Fibroblast of skin of left biceps (primary cell): Measurements from ENCODE around the gene LHFPL3.
"Not testable (repeated sequence)": the region's sequence is repeated elsewhere in the genome, so short reads cannot be mapped to it uniquely, and the experiment has no call there.

Experiments
- DNase-seq, 2 experiments: peaks; one replicate each; pipeline ENCODE4 v3.0.0-alpha.2; 2013; ENCODE audit warnings: low read depth in 2 of 2

The LHFPL3 gene

DNA sequence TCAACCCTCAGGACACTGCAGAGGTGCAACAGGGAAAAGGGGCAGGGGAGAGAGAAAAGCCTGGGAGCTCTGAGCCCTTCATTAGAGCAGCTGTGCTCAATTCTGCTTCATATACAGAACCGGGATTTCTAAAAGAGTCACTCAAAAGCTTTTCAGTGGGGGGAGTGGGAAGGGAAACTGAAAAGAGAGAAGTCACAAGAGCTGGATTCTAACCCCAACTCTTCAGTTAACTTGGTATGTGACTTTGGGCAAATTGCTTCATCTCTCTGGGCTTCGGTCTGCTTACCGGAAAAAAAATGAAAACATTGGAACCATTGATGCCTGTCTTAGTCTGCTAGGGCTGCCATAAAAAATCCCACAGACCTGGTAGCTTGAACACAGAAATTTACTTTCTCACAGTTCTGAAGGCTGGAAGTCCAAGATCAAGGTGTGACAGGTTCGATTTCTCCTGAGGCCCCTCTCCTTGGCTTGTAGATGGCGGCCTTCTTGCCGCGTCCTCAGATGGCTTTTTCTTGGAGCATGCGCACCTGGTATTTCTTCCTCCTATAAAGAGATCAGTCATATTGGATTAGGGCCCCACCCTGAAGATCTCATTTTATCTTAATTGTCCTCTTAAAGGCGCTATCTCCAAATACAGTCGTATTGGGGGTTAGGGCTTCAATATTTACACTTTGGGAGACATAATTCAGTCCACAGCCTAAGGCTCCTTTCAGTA lies 567.3 kb downstream of the LHFPL3 start:
- DNase-seq: no peak

DNA sequence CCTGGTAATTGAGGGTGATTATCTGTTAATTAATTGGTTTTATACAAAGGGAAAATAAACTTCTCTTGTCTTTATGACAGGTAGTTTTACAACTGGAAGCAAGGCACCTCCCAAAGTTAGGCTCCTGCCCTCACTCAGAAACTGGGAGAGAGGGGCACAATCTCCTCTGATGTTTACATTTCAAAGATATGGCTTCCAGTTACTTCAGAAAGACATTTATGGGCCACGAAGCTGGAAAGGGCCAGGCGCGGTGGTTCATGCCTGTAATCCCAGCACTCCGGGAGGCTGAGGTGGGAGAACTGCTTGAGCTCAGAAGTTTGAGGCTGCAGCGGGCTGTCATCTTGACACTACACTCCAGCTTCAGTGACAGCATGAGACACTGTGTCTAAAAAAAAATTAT lies 570.0 kb downstream of the LHFPL3 start:
- no peak for DNase-seq

DNA sequence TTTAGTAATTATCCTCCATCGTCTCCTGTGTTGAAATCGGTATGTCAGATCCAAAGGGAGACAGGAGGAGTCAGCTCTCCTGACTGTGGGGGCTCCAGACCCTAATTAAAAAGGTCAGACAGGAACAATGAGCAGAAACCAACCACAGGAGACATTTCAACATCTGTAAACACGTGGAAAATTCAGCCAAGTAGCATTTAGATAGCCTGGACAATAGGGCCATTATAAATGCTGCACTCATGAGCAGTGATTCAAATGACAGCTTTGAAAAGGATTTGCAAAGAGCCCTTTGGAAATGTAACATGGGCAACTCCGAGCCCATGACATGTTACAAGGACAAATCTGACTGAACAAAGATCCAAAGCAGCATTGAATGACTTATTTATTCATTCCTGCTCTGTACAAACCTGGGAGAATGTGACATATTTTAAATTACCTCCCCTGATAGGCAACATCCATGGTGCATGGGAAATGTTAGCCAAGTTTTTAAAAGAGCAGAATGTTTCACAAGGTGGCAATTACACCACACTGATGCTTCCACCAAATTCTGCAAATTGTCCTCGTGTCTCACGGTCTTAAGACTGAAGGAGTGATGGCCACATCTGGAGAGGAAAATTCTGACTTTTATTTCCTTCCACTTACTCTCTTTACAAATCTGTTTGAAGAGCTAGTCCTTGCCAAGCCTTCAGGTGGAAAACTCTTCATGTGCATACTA lies 572.3 kb downstream of the LHFPL3 start:
- no peak for DNase-seq

DNA sequence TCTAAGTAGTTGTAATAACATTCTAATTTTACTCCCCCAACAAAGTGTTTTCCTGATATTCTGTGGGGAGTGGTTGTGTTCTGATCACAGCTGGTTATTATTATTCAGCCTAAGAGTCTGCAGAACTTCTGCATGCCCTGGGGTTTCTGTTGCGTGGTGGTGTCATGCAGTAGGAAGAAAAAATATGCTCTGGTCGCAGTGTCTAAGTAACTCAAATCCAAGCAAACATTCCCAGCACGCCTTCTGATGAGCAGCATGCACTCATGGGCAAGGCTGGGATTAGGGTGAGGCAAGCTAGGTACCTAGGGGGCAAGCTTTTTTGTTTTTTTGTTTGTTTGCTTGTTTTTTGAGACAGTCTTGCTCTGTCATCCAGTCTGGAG lies 572.8 kb downstream of the LHFPL3 start:
- DNase-seq: no peak

DNA sequence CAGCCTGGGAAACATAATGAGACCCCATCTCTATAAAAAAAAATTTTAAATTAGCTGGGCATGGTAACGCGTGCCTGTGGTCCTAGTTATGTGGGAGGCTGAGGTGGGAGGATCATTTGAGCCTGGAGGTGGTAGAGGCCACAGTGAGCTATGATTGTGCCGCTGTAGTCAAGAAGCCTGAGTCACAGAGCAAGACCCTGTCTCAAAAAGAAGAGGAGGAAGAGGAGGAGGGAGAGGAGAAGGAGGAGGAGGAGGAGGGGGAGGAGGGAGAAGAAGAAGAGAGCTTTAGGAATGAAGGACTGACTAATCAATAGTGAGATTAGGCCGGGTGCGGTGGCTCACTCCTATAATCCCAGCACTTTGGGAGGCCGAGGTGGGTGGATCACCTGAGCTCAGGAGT lies 573.8 kb downstream of the LHFPL3 start:
- DNase-seq: no peak

DNA sequence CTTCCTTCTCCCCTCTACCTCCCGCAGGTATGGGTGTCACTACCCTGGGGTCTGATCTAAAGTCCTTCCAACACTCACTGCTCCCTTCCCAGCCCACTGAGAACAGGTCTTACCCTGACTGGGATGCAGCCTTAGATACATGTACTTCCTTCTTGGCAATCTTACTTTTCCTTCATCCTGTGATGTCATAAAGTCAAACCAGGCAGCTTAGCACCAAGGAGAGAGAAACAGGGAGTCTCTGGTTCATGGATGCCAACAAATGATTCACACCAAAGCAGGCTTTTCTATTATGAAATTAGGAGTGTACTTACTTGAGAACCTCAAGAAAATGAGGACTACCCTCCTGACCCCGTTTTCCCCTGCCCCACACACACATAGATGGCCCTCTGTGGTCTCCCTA lies 574.6 kb downstream of the LHFPL3 start:
- DNase-seq: no peak

DNA sequence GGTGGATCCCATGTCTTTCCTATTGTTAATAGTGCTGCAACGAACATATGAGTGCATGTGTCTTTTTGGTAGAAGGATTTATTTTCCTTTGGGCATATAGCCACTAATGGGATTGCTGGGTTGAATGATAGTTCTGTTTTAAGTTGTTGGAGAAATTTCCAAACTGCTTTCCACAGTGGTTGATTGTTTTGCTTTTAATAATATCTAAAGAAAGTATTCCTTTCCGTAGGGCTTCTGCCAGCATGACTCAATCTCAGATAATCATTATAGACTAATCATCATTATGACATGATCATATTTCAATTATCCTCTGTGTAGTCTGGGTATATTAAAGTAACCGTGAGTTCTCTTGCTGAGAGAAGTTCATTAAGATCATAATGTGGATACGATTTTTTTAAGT lies 575.4 kb downstream of the LHFPL3 start:
- DNase-seq: no peak

DNA sequence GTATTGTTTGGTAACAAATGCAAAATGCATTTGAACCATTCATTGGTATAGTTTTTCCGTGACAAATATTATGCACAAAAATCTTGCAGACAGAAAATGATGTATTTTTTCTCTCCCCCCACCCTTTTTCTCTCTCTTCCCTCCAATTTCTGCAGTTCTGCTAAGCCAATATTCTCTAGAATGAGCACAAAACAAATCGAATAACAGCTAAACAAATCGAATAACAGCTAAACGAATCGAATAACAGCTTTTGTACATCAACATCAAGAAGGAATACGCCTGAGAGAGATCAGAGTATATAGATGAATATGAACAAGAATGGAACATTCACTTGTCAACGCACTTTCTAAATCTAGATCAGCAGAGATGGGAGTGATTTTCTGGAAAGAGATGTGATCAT lies 577.6 kb downstream of the LHFPL3 start:
- no peak for DNase-seq

DNA sequence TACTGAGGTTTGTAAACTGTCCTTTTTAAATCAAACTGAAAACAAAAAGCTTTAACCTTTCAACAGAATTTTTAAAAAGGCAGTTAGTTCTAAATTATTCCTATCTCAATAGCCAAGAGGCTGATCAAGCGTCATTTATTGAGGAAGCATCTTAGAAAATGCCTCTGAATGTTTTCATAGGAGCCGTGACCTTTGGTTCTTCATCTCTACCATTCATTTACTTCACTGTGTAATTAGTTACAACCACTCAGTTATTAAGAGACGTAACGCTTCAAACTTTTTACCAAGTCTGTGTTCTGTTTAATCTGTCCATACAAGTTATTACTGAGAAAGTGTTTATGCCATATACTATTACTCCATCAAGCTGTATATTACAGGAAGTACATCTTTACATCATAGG lies 578.2 kb downstream of the LHFPL3 start:
- no peak for DNase-seq

DNA sequence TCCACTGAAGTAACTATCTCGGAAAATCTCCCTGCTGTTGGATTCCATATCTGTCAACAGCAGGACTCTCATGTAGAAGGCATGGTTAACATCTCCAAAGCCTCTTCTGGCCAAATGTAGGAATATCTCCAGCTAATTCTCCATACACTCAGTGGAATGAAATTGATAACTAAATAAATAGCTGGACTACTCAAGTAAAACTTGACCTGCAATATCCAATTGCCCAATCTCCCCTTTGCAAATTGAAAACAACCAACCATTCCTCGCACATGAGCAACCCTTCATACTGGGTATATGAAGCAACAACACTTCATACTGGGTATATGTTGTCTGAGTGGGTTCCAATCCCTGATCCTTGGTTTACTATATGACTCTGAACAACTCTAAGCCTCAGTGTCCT lies 580.2 kb downstream of the LHFPL3 start:
- no peak for DNase-seq

DNA sequence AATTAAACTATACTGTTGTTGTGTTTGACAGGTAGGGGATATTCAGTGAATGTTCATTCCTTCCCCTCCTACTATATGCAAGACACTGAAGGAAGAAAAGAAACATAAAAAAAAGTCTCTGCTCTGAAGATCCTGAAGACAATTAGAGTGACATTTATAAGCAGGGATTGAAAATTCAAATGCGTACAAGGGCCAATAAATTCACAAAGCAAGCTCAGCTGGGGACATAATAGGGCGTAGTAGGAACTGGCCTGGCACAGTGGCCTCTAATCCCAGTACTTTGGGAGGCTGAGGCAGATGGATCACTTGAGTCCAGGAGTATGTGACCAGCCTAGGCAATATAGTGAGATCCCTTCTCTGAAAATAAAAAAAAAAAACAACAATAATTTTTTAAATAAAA lies 580.7 kb downstream of the LHFPL3 start:
- DNase-seq: no peak

DNA sequence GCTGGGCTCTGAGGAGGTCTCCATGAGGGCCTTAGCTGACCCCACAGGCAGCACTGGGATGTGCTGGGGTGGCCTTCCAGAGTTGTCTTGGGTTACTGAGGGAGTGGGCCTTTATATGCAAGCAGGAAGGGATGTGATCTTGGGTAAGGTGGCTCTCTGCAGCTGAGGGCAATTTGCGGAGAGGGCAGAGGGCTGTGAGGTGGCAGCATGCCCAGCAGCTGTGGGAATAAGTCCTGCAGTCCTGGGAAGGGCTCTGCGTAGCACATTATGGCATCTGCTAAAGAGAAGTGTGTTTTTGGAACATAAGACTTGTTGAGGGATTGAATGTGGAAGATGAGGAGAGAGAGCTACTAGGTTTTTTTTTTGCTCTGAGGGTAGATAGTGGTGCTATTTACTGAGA lies 586.0 kb downstream of the LHFPL3 start:
- no peak for DNase-seq

DNA sequence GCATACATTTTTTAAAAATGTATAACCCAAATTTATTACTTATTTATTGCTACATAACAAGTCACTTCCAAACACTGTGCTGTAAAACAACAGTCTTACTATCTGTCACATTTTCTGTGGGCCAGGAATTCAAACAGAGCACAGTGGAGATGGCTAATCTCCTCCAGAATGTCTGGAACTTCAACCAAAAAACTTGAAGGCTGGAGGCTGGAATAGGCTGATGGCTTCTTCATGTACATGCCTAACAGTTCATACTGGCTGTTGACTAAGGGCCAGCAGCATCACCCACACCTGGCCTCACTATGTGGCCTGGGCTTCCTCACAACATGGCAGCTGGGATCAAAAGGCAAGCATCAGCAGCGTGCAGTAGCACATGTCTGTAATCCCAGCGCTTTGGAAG lies 593.2 kb downstream of the LHFPL3 start:
- no peak for DNase-seq

DNA sequence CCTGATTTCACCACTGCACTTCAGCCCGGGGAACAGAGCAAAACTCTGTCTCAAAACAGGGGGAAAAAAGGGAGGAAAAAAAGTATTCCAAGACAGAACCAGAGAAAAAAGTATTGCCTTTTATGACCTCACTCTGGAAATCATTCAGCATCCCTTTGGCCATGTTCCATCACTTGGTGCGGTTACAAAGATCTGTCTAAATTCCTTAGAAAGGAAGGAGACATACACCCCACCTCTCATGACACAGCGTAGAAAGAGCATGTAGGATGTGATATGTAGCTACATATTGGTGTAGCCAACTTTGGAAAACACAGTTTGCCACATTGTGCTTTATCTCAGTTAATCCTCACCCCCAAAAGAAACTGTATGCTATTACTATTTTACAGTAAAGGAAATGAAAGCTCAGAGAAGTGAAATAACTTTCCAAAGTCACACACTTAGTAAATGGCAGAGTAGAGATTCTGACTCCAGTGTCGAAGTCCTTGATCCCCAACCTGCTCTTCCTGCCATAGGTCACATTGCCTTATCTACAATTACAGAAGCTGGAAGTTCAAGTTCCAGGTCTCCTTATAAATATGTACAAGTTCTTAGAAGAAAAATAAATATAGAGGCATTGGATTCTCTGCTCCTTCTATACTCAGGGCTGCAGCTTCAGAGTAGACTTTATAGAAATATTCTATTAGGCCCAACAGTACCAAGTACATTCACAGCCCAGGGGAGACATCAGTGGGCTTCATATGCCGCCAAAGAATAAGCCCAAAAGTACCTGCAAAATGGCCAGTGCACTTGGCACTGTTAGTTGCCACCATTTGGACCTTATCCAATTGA lies 594.0 kb downstream of the LHFPL3 start:
- DNase-seq: peak; percentile 36 to 50

DNA sequence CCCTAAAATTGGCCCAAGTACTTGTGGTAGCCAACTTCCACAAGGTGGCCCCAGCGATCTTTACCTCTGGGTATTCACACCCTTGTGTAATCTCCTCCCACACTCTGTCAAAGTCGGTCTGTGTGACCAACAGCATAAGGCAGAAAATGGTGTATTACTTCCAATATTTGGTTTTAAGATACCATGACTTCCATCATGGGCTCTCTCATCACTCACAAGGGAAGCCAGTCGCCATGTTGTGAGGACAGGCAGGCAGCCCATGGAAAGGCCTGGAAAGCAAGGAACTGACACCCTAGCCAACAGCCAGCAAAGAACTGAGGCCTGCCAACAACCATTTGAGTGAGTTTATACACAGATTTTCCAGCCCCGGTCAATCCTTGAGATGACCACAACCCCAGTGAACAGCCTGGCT lies 594.6 kb downstream of the LHFPL3 start:
- peak; percentile 53 to 54 for DNase-seq

DNA sequence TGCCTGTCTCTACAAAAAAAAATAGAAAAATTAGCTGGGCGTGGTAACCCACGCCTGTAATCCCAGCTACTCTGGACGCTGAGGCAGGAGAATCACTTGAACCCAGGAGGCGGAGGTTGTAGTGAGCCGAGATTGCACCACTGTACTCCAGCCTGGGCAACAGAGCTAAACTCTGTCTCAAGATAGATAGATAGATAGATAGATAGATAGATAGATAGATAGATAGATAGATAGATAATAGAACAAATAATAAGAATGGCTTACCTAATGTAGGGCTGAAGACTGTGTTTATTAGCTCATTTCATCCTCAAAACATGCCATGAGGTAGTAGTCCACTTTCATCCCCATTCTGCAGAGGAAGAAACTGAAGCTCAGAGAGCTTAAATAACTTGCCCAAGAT lies 597.8 kb downstream of the LHFPL3 start:
- not testable (repeated sequence) for DNase-seq

DNA sequence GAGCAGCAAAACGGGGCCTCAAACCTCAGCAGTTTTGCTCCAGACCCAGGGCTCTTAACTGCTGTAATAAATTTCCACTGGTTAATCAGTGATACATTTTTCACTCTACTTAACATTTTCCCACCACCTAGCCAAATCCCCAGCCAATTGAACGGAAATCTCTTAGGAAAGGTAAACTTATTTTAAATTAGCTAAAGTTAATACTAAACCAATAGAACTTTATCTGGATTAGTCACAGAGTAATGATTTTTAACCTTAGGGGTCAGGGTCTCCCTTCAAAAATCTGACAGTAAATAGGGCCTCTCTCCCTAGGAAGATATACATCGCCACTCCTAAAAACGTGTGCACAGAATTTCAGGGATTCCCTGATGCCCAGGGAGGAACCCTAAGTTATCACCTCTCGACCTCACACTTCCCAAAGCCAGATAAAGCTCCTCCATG lies 598.2 kb downstream of the LHFPL3 start:
- DNase-seq: no peak

DNA sequence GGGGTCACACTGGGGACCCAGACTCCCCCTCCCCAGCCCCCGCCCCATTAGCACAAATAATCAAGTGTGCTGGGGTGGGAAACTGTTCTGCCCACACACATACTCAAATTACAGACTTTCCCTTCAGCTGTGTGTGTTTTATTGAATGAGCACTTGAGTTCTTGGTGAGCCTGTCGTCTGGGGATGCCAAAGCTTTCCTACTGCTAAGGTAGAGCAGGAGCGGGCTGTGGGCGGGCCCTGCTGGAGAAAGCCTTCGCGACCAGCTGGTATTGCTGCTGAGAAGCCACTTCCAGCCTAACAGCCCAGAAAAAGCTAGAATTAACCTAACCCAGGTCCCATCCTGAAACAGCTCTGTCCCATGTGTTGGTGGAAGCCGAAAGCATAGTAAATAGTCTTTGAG lies 598.7 kb downstream of the LHFPL3 start:
- no peak for DNase-seq

DNA sequence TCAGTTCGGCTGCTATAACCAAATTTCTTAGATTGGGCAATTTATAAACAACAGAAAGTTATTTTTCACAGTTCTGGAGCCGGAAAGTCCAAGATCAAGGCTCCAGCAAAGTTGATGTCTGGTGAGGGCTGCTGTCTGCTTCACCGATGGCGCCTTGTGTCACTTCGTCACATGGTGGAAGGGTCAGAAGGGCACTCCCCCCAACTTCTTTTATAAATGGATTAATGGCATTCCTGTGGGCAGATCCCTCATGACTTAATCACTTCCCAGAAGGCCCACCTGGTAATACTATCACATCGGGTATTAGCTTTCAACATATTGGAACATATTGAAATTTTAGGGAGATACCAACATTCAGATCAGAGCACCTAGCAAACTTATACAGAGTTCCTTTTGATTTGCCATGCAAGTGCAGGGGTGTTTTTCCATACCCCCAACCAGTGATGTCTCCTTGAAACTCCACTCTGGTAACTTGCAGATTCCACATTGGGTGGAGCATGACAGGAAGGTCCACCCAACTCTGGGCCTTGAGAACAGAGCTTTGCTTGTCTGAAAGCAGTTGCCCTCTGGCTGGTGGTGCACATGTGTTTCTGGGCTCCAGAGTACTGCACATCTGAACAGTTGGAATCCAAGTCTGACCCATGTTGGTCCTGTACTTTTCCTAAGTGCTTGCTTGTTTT lies 600.5 kb downstream of the LHFPL3 start:
- DNase-seq: no peak

DNA sequence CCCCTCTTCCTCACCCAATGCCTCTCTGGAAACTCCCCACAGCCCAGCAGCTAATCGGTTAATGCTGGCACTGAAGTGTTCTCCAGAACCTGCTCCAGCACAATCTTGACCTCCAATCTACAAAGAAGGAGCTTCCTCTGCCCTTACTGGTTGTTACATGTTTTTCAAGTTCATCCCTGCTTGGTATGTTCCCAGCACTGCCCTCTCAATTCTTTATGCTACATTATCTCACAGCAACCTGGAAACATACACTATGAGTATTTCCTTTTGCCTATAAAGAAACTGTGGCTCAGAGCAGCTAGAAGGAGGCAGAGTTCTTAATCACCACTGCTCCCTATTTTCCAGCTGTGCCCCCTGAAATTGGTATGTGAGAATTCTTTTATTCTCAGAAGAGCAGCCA lies 601.5 kb downstream of the LHFPL3 start:
- no peak for DNase-seq

DNA sequence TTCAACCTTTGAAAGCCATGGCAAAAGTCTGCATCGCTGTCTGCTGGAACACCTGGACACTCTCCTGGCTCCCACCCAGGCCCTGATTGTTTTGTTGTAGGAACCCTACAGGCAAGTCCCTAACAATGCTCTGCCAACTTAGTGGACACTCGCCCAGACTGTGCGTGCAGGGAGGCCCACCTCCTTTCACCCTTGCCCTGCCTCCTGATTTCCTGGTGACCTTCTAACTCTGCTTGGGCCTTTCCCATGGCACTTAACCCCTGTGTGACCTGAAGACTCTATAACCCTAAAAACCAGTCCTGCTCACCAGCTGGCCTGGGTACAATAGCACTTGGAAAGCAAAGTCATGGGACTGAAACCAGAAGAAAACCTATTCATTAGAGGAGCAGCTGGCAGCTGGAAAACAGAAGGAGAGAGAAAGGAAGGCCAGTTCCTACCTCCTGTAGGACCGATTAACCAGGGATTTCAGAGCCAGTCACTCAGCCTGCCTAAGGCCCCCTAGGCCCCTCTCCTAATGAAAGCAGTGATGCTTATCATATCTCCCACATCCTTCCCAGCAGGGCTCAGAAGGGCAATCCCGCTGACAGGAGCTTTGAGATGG lies 602.9 kb downstream of the LHFPL3 start:
- DNase-seq: no peak

DNA sequence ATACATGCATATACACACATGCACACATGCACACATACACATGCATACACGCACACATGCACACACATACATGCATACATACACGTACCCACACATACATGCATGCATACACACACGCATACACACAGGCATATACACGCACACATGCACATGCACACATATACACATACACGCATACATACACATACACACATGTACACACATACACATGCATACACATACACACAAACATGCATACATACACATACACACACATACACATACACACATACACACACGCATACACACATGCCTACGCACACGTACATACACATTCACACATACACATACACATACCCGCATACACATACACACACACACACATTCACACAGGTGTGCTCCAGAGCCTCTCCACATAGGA lies 604.6 kb downstream of the LHFPL3 start:
- no peak for DNase-seq
